OCI-LY3 (cell line): ENCODE measurements around the gene RRM1.

ENCODE experiments used
- H2AFZ ChIP-seq: fragments of 200-600, 300-600 bp; shearing (Covaris generic); 2 replicates; pipeline ENCODE4 v1.6.0; 2014; ENCODE audit warnings: antibody characterized with exemption, low read depth, low read length
- H3K27ac ChIP-seq: fragments of 200-600, 300-600 bp; sonication (generic); 2 replicates; pipeline ENCODE4 v1.5.1; 2014; ENCODE audit warnings: mild to moderate bottlenecking, low read length, moderate library complexity, mixed read lengths
- H3K27me3 ChIP-seq: fragments of 200-600, 300-600 bp; sonication (generic); 2 replicates; pipeline ENCODE4 v1.6.1; 2014; ENCODE audit warnings: low read depth, low read length, mixed read lengths
- H3K36me3 ChIP-seq: fragments of 200-600, 300-600 bp; sonication (generic); replicated peaks from 2 replicates; pipeline ENCODE3; 2014; ENCODE audit warnings: low read depth, low read length, mixed read lengths
- H3K4me1 ChIP-seq: fragments of 300-600, 200-600 bp; sonication (generic); 2 replicates; pipeline ENCODE4 v1.6.1; 2014; ENCODE audit warnings: low read length, mixed read lengths
- H3K4me2 ChIP-seq: fragments of 200-600, 300-600 bp; sonication (generic); 2 replicates; pipeline ENCODE4 v1.6.1; 2014; ENCODE audit warnings: low read length, mixed read lengths
- H3K4me3 ChIP-seq: fragments of 300-600, 200-600 bp; sonication (generic); 2 replicates; pipeline ENCODE4 v1.5.1; 2014; ENCODE audit warnings: antibody characterized with exemption, mild to moderate bottlenecking, low read length, moderate library complexity
- H3K79me2 ChIP-seq: fragments of 300-600, 200-600 bp; shearing (Covaris generic); 2 replicates; pipeline ENCODE4 v1.6.1; 2014; ENCODE audit warnings: mild to moderate bottlenecking, low read length, mixed read lengths
- H3K9ac ChIP-seq: fragments of 300-600, 200-600 bp; shearing (Covaris generic); 2 replicates; pipeline ENCODE4 v1.6.0; 2014; ENCODE audit warnings: mild to moderate bottlenecking, low read length, moderate library complexity
- H3K9me3 ChIP-seq: fragments of 200-600, 300-600 bp; shearing (Covaris generic); 2 replicates; pipeline ENCODE4 v1.6.1; 2014; ENCODE audit warnings: low read length, mixed read lengths; ENCODE audit not compliant: insufficient read depth
- H4K20me1 ChIP-seq: fragments of 200-600, 300-600 bp; sonication (generic); 2 replicates; pipeline ENCODE4 v1.6.1; 2016; ENCODE audit warnings: low read length, mixed read lengths; ENCODE audit not compliant: insufficient read depth
- EZH2phosphoT487 ChIP-seq: fragments of 200-600 bp; shearing (Covaris generic); IDR thresholded peaks from 2 replicates; pipeline ENCODE4 v1.6.1; 2018; ENCODE audit warnings: antibody characterized with exemption, mixed run types, low read depth
- TF ChIP-seq, protein P1 (sequence below): fragments of 200-600, 300-600 bp; sonication (generic); IDR thresholded peaks from 2 replicates; pipeline ENCODE4 v1.5.1; 2014; ENCODE audit warnings: antibody characterized with exemption, low read length, low read depth

The RRM1 gene

DNA sequence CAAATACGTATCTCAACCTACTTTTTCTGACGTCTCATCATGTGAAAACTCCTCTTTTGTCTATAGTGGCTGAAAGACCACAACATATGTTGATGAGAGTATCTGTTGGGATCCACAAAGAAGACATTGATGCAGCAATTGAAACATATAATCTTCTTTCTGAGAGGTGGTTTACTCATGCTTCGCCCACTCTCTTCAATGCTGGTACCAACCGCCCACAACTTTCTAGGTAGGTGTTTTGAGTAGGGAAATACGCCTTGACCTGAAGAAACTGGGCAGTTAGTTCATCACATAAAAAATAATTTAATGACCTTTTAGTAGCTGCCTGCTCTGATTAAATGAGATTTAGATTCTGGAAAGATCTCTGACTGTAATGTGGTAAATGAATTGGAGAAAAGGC lies 17.2 kb downstream of the RRM1 start:
- Histone ChIP-seq H3K4me2 (no peak overlapping the region), H3K4me1 (no peaks in the 10 kb centered on the region), H3K36me3 (peaks cover 28% of the 10 kb centered on the region), H3K27me3 (no peaks in the 10 kb centered on the region), H3K27ac (no peak overlapping the region), H3K4me3 (no peak overlapping the region), H3K9ac (no peak overlapping the region), H2AFZ (no peak overlapping the region), H4K20me1 (no peaks in the 10 kb centered on the region), H3K79me2 (no peaks in the 10 kb centered on the region), H3K9me3 (no peaks in the 10 kb centered on the region)
- TF ChIP-seq, protein P1, sequence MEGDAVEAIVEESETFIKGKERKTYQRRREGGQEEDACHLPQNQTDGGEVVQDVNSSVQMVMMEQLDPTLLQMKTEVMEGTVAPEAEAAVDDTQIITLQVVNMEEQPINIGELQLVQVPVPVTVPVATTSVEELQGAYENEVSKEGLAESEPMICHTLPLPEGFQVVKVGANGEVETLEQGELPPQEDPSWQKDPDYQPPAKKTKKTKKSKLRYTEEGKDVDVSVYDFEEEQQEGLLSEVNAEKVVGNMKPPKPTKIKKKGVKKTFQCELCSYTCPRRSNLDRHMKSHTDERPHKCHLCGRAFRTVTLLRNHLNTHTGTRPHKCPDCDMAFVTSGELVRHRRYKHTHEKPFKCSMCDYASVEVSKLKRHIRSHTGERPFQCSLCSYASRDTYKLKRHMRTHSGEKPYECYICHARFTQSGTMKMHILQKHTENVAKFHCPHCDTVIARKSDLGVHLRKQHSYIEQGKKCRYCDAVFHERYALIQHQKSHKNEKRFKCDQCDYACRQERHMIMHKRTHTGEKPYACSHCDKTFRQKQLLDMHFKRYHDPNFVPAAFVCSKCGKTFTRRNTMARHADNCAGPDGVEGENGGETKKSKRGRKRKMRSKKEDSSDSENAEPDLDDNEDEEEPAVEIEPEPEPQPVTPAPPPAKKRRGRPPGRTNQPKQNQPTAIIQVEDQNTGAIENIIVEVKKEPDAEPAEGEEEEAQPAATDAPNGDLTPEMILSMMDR, result no peak
- TF ChIP-seq EZH2phosphoT487, result no peak

DNA sequence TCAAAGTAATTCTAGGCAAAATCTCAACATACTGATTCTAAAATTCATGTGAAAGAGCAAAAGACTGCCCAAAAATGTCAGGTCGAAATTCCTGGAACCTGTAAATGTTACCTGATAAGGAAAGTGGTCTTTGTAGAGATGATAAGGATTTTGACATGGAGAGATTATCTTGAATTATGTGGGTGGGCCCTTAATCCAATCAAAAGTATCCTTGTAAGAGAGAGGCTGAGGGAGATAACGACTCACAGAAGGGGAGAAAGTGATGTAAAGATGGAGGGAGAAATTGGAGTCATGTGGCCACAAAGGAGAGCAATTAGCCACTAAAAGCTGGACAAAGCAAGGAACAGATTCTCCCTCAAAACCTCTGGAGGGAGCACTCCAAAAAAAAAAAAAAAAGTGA lies 20.5 kb downstream of the RRM1 start:
- H3K27ac ChIP-seq, result no peak overlapping the region
- TF ChIP-seq, protein P1, result no peak
- no peak for TF ChIP-seq EZH2phosphoT487
- no peak overlapping the region for H3K4me2 ChIP-seq
- H3K4me1 ChIP-seq, result no peaks in the 10 kb centered on the region
- no peaks in the 10 kb centered on the region for H3K9me3 ChIP-seq
- no peak overlapping the region for H3K9ac ChIP-seq
- no peaks in the 10 kb centered on the region for H3K27me3 ChIP-seq
- no peak overlapping the region for H3K4me3 ChIP-seq
- peaks cover 33% of the 10 kb centered on the region for H3K36me3 ChIP-seq
- no peaks in the 10 kb centered on the region for H4K20me1 ChIP-seq
- no peak overlapping the region for H2AFZ ChIP-seq
- H3K79me2 ChIP-seq, result no peaks in the 10 kb centered on the region; the same call in 1 of the 2 replicates

DNA sequence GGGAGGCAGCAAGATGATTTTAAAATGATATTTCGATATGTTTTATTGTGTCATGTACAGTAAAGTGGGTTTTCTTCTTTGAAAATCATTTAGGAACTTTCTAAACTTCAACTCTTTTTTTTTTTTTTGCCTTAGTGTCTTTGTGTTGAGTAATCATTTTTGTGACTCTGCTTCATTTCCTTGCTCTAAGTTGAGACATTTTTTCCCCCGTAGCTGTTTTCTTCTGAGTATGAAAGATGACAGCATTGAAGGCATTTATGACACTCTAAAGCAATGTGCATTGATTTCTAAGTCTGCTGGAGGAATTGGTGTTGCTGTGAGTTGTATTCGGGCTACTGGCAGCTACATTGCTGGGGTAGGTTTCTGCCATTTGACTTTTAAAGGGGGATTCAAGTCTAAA lies 23.5 kb downstream of the RRM1 start:
- Histone ChIP-seq H3K36me3 (peaks cover 40% of the 10 kb centered on the region), H3K9me3 (no peaks in the 10 kb centered on the region), H3K4me3 (no peak overlapping the region), H3K4me1 (no peaks in the 10 kb centered on the region), H3K9ac (no peak overlapping the region), H3K27ac (no peak overlapping the region), H4K20me1 (no peaks in the 10 kb centered on the region), H3K4me2 (no peak overlapping the region), H3K79me2 (no peaks in the 10 kb centered on the region; the same call in 1 of the 2 replicates), H2AFZ (no peak overlapping the region), H3K27me3 (no peaks in the 10 kb centered on the region)
- no peak for TF ChIP-seq EZH2phosphoT487
- TF ChIP-seq, protein P1, result no peak

DNA sequence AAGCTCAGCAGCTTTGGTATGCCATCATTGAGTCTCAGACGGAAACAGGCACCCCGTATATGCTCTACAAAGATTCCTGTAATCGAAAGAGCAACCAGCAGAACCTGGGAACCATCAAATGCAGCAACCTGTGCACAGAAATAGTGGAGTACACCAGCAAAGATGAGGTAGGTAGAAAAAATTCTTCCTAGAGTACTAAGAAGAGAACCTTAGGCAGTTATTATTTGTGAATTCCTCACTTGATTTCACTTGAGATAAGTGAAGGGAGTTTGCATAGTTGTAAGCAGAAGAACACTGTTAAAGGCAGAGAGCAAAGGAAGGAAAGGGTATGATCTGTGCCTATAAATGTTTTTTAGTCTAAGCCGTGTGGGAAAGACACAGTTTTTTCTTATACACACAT lies 28.6 kb downstream of the RRM1 start:
- Histone ChIP-seq H3K4me3 (no peak overlapping the region), H3K36me3 (peaks cover 69% of the 10 kb centered on the region), H2AFZ (no peak overlapping the region), H3K79me2 (no peaks in the 10 kb centered on the region; the same call in 1 of the 2 replicates), H3K9me3 (no peaks in the 10 kb centered on the region), H3K9ac (no peak overlapping the region), H3K4me1 (no peaks in the 10 kb centered on the region), H4K20me1 (no peaks in the 10 kb centered on the region), H3K27ac (no peak overlapping the region), H3K27me3 (no peaks in the 10 kb centered on the region), H3K4me2 (no peak overlapping the region)
- TF ChIP-seq, protein P1, result no peak
- TF ChIP-seq EZH2phosphoT487, result no peak
